HEK293 (cell line): Measurements from ENCODE around the gene AATF.

Experiments used
- CTCF ChIP-seq: fragments of 450-650 bp; formaldehyde crosslinking; IDR thresholded peaks from 2 replicates; pipeline ENCODE4 v1.5.1; 2016; ENCODE audit warnings: missing biosample characterization, missing genetic modification characterization
- TF ChIP-seq, protein P1 (sequence below): sonication (generic); formaldehyde crosslinking; IDR thresholded peaks from 2 replicates; pipeline ENCODE4 v1.8.1; 2022; ENCODE audit warnings: mild to moderate bottlenecking, moderate library complexity, missing genetic modification reagents

- TF ChIP-seq, protein P1, sequence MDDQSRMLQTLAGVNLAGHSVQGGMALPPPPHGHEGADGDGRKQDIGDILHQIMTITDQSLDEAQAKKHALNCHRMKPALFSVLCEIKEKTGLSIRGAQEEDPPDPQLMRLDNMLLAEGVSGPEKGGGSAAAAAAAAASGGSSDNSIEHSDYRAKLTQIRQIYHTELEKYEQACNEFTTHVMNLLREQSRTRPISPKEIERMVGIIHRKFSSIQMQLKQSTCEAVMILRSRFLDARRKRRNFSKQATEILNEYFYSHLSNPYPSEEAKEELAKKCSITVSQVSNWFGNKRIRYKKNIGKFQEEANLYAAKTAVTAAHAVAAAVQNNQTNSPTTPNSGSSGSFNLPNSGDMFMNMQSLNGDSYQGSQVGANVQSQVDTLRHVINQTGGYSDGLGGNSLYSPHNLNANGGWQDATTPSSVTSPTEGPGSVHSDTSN (CRISPR knock-in tag) = no peak
- TF ChIP-seq CTCF (tag by site-specific recombination) = no peak
Measured at GRCh38 chr17:36945140-36945539, 3.6 kb upstream of the AATF start.
